ENCODE data around the gene BLMH. TPM values are rescaled to one million over a fixed set of nuclear protein-coding genes. Genes with fewer than 3 reads are reported as not detected.

Gene BLMH
- total and polyA plus RNA-seq, 2 experiments from 2014 or later, result 36.4 to 58.7 TPM

- no peaks in the 10 kb centered on the region for H3K27me3 Mint-ChIP-seq (ENCODE audit: insufficient read depth, low read depth, poor library complexity)
- 0 out of 2 replicates have a peak, but pooled peaks cover 3% of the 10 kb centered on the region for H3K36me3 ChIP-seq (ENCODE audit: insufficient read depth)
- no peaks in the 10 kb centered on the region for H3K27me3 ChIP-seq (ENCODE audit: insufficient read depth)
- H3K4me3 ChIP-seq, result no peak overlapping the region
- H3K9me3 Mint-ChIP-seq, result no peaks in the 10 kb centered on the region
- H3K4me3 Mint-ChIP-seq, result no peak overlapping the region
- peaks cover 11% of the 10 kb centered on the region; the same call in 1 of the 2 replicates for H4K20me1 ChIP-seq (replicated peaks; ENCODE audit: insufficient read depth)
- no peak overlapping the region for H2AFZ ChIP-seq
- H3K36me3 Mint-ChIP-seq (ENCODE audit: low read depth), result peaks cover 2% of the 10 kb centered on the region; the same call in 2 of the 3 replicates
- H3K4me1 Mint-ChIP-seq, result no peaks in the 10 kb centered on the region
- H3K4me1 ChIP-seq (ENCODE audit: insufficient read depth), result no peaks in the 10 kb centered on the region
- H3K79me2 ChIP-seq (replicated peaks; ENCODE audit: insufficient read depth), result 0 out of 2 replicates have a peak, but pooled peaks cover 5% of the 10 kb centered on the region
- TF ChIP-seq POLR2AphosphoS5 (IDR thresholded peaks at IDR 0.05; ENCODE audit: low read depth), result no peak
- TF ChIP-seq ZNF114 (CRISPR knock-in tag; IDR thresholded peaks at IDR 0.05), result no peak
- no peak for TF ChIP-seq ETS1 (IDR thresholded peaks at IDR 0.05)
- no peak for TF ChIP-seq EZH2phosphoT487 (IDR thresholded peaks at IDR 0.05; ENCODE audit: unreplicated experiment)
- no peak for TF ChIP-seq JUNB (IDR thresholded peaks at IDR 0.05; ENCODE audit: unreplicated experiment)
- no peak for TF ChIP-seq NANOG (IDR thresholded peaks at IDR 0.05; ENCODE audit: borderline replicate concordance)
- TF ChIP-seq ZNF462 (CRISPR knock-in tag; IDR thresholded peaks at IDR 0.05), result no peak
- no peak for TF ChIP-seq CTCF (conservative IDR thresholded peaks at IDR 0.05; ENCODE audit: low read depth in 2 of 2)
- TF ChIP-seq REST (IDR thresholded peaks at IDR 0.05; ENCODE audit: unreplicated experiment), result no peak
- TF ChIP-seq ZNF331 (CRISPR knock-in tag; IDR thresholded peaks at IDR 0.05; ENCODE audit: low read depth), result no peak
- no peak for TF ChIP-seq CREB1 (CRISPR knock-in tag; IDR thresholded peaks at IDR 0.05; ENCODE audit: low read depth)
- no peak for TF ChIP-seq STAT1 (IDR thresholded peaks at IDR 0.05; ENCODE audit: unreplicated experiment)
- no peak for TF ChIP-seq EZH2 (IDR thresholded peaks at IDR 0.05; ENCODE audit: low read depth, unreplicated experiment)
- no peak overlapping the region for H3K27ac Mint-ChIP-seq
- no peaks in the 10 kb centered on the region for H3K9me2 ChIP-seq (ENCODE audit: insufficient read depth)
- DNase-seq (ENCODE audit: low spot score) (no peak), ATAC-seq (no peak)
- H3K4me2 ChIP-seq, result no peak overlapping the region
- H3F3A ChIP-seq (replicated peaks; ENCODE audit: low read depth), result no peaks in the 10 kb centered on the region
- no peak overlapping the region for H3K27ac ChIP-seq (ENCODE audit: low read depth)
Measured at GRCh38 chr17:30256756-30257506, 34.8 kb downstream of the BLMH start.
